Measurements from ENCODE around the gene ERC2.

DNA sequence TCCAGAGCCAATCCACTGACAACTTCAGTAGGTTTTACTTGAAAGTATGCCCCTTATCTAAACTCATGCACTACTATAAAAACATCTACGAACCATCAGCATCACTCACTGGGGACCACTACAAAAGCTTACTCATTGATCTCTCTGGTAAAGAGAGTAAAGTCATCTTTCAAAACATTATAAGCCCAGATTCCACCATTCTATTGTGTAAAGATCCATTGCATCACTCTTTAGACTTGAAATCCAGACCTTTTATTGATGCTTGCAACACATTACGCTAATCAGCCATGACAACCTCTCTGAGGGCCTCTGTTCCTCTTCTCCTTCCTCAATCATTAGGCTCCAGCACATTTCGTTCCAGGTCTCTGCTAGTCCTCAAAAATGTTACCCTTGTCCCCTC, 732.3 kb downstream of the ERC2 start:
- TF ChIP-seq, protein P1, sequence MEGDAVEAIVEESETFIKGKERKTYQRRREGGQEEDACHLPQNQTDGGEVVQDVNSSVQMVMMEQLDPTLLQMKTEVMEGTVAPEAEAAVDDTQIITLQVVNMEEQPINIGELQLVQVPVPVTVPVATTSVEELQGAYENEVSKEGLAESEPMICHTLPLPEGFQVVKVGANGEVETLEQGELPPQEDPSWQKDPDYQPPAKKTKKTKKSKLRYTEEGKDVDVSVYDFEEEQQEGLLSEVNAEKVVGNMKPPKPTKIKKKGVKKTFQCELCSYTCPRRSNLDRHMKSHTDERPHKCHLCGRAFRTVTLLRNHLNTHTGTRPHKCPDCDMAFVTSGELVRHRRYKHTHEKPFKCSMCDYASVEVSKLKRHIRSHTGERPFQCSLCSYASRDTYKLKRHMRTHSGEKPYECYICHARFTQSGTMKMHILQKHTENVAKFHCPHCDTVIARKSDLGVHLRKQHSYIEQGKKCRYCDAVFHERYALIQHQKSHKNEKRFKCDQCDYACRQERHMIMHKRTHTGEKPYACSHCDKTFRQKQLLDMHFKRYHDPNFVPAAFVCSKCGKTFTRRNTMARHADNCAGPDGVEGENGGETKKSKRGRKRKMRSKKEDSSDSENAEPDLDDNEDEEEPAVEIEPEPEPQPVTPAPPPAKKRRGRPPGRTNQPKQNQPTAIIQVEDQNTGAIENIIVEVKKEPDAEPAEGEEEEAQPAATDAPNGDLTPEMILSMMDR (conservative IDR thresholded peaks at IDR 0.05; ENCODE audit: low read length) = no peak
- no peak for TF ChIP-seq EZH2phosphoT487 (IDR thresholded peaks at IDR 0.05; ENCODE audit: borderline replicate concordance, low read depth, low read length)

All from OCI-LY7 (cell line).